ENCODE measurements around the gene RAB3B.
"Not testable (repeated sequence)": the region's sequence is repeated elsewhere in the genome, so short reads cannot be mapped to it uniquely, and the experiment has no call there.

Gene RAB3B

DNA sequence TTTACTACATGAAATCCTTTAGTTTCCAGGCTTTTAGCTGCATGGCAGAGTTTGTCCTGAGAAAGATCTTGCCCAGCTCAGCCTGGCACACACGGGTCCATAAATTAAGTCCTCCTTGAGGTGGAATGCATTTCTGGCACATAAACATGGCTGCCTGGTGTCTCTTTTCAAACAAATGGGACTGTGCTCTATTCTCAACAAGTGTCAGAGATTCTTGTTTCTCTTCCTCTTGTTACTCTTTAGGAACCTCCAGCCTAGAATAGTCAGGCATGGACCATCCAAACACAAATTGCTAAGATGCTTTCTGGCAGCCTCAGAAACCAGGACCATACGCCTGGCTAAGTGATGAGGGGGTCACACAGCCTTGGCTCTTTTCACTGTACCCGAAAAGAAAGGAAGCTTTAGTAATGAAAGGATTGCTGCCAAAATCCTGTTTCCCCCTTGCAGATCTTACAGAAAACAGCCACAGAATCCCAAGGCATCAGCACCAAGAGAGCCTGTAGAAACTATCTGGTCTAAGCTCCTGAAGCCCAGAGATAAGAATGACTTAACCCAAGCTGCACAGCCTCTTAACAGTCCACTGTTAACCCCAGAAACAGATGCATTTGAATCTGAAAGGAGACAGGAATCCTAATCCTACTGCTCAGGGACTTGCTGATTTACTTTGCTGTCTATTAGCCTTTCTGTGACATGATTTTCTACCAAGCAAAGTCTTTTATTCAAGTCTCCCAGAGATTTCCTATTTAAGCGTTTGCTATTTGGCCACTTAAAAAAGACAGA is 80.1 kb downstream of the RAB3B start:
- Histone ChIP-seq H3K4me1 (ENCODE audit: control insufficient read depth, insufficient read depth, low read length, poor library complexity, severe bottlenecking) (no peaks in the 10 kb centered on the region), H3K27me3 (replicated peaks; ENCODE audit: control insufficient read depth, insufficient read depth, low read length, poor library complexity, severe bottlenecking) (no peaks in the 10 kb centered on the region), H3K27ac (ENCODE audit: insufficient read depth, low read length, poor library complexity, severe bottlenecking) (no peak overlapping the region), H3K9me3 (ENCODE audit: control insufficient read depth, low read length) (no peaks in the 10 kb centered on the region), H3K4me3 (ENCODE audit: insufficient read depth, low read depth, low read length, poor library complexity, severe bottlenecking) (no peak overlapping the region), H3K36me3 (ENCODE audit: control insufficient read depth, insufficient read depth, low read length) (no peaks in the 10 kb centered on the region)
- no peak for DNase-seq

DNA sequence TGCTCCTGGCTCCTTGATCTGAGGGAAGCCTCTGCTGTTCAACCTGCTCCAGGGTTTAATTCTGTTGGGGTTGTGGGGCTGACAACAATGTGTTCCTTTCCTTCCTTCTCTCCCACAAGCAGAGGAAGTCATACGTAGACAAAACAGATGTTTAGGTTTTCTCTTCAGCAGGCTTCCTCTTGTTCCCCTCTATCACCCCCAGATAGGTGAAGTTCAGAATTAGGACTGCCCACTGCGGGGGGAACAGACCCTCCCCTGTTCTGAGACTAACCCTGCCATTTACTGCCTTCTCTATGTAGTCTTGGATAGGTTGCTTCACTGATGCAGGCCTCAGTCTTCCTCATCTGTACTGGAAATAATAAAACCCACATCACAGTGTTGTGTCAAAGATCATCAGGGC is 82.0 kb downstream of the RAB3B start:
- no peaks in the 10 kb centered on the region for H3K4me1 ChIP-seq (ENCODE audit: control insufficient read depth, insufficient read depth, low read length, poor library complexity, severe bottlenecking)
- no peak overlapping the region for H3K27ac ChIP-seq (ENCODE audit: insufficient read depth, low read length, poor library complexity, severe bottlenecking)
- H3K9me3 ChIP-seq (ENCODE audit: control insufficient read depth, low read length), result no peaks in the 10 kb centered on the region
- H3K4me3 ChIP-seq (ENCODE audit: insufficient read depth, low read depth, low read length, poor library complexity, severe bottlenecking), result no peak overlapping the region
- DNase-seq, result no peak
- no peaks in the 10 kb centered on the region for H3K36me3 ChIP-seq (ENCODE audit: control insufficient read depth, insufficient read depth, low read length)
- H3K27me3 ChIP-seq (replicated peaks; ENCODE audit: control insufficient read depth, insufficient read depth, low read length, poor library complexity, severe bottlenecking), result no peaks in the 10 kb centered on the region

DNA sequence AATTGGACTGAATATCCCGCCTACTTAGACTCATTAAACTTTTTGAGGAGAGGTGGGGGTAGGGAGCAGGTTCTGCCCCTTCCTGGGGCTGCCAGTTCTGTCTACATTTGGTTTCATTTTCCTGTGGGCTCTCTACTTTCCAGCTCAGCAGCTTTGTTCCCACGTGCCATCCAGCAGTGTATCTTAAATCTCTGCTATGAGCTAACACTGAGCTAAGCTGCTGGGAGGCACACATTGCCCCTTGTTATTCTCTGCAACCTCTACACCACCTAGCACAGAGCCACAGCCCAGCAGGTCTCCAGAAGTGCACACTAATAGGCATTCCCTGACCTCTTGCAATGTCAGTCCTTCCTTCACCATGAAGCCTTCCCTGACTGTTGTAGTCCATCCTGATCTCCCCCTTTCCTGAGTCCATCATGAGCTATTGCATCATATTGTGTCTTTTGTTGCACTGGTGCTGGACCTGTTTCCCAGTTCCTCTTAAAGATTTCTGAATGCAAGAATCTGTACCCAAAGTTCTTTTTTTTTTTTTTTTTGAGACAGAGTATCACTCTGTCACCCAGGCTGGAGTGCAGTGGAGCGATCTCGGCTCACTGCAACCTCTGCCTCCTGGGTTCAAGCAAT is 83.3 kb downstream of the RAB3B start:
- H3K4me1 ChIP-seq (ENCODE audit: control insufficient read depth, insufficient read depth, low read length, poor library complexity, severe bottlenecking), result no peaks in the 10 kb centered on the region

GRCh38 chr1:51906306-51907078 is 84.0 kb downstream of the RAB3B start:
- no peaks in the 10 kb centered on the region for H3K9me3 ChIP-seq (ENCODE audit: control insufficient read depth, low read length)
- no peak overlapping the region for H3K4me3 ChIP-seq (ENCODE audit: insufficient read depth, low read depth, low read length, poor library complexity, severe bottlenecking)
- H3K27me3 ChIP-seq (replicated peaks; ENCODE audit: control insufficient read depth, insufficient read depth, low read length, poor library complexity, severe bottlenecking), result no peaks in the 10 kb centered on the region
- H3K27ac ChIP-seq (ENCODE audit: insufficient read depth, low read length, poor library complexity, severe bottlenecking), result no peak overlapping the region
- H3K36me3 ChIP-seq (ENCODE audit: control insufficient read depth, insufficient read depth, low read length), result no peaks in the 10 kb centered on the region
- DNase-seq, result no peak
- H3K4me1 ChIP-seq (ENCODE audit: control insufficient read depth, insufficient read depth, low read length, poor library complexity, severe bottlenecking), result no peaks in the 10 kb centered on the region

More for the DNA sequence above, 83.3 kb downstream of the RAB3B start:
- DNase-seq, result no peak
- no peaks in the 10 kb centered on the region for H3K9me3 ChIP-seq (ENCODE audit: control insufficient read depth, low read length)
- H3K4me3 ChIP-seq (ENCODE audit: insufficient read depth, low read depth, low read length, poor library complexity, severe bottlenecking), result no peak overlapping the region
- no peaks in the 10 kb centered on the region for H3K27me3 ChIP-seq (replicated peaks; ENCODE audit: control insufficient read depth, insufficient read depth, low read length, poor library complexity, severe bottlenecking)
- H3K36me3 ChIP-seq (ENCODE audit: control insufficient read depth, insufficient read depth, low read length), result no peaks in the 10 kb centered on the region
- no peak overlapping the region for H3K27ac ChIP-seq (ENCODE audit: insufficient read depth, low read length, poor library complexity, severe bottlenecking)

DNA sequence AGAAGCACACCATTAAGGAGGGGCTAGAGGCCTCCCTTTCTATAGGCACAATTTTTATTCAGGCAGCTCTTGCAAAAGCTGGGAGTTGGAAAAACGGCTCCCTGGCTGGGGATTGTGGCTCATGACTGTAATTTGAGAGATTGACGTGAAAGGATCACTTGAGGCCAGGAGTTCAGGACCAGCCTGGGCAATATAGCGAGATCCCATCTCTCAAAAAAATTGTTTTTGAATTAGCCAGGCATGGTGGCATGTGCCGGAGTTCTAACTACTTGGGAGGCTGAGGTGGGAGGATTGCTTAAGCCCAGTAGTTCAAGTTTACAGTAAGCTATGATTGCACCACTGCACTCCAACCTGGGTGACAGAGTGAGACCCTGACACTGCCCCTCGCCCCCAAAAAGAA is 88.0 kb downstream of the RAB3B start:
- no peak overlapping the region for H3K4me3 ChIP-seq (ENCODE audit: insufficient read depth, low read depth, low read length, poor library complexity, severe bottlenecking)
- no peaks in the 10 kb centered on the region for H3K27me3 ChIP-seq (replicated peaks; ENCODE audit: control insufficient read depth, insufficient read depth, low read length, poor library complexity, severe bottlenecking)
- no peak overlapping the region for H3K27ac ChIP-seq (ENCODE audit: insufficient read depth, low read length, poor library complexity, severe bottlenecking)
- no peak for DNase-seq
- H3K4me1 ChIP-seq (ENCODE audit: control insufficient read depth, insufficient read depth, low read length, poor library complexity, severe bottlenecking), result no peaks in the 10 kb centered on the region
- H3K36me3 ChIP-seq (ENCODE audit: control insufficient read depth, insufficient read depth, low read length), result no peaks in the 10 kb centered on the region
- no peaks in the 10 kb centered on the region for H3K9me3 ChIP-seq (ENCODE audit: control insufficient read depth, low read length)

DNA sequence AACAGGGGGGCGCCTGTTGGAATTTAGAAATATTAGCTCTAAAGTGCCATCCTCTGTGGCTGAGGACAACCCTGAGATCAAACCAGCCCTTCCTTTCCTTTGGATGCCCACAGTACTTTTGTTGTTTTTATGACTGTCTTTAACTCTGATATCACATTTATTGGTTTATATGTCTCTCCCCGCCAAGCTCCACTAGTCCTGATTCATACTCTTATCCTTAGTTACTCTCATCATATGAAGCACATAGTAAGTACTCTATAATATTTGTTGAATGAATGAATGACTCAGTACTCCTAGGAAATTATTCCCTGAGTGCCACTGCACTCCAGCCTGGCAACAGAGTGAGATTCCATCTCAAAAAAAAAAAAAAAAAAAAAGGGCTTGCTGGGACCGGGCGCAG is 89.3 kb downstream of the RAB3B start:
- H3K4me3 ChIP-seq (ENCODE audit: insufficient read depth, low read depth, low read length, poor library complexity, severe bottlenecking), result no peak overlapping the region
- no peak overlapping the region for H3K27ac ChIP-seq (ENCODE audit: insufficient read depth, low read length, poor library complexity, severe bottlenecking)
- H3K9me3 ChIP-seq (ENCODE audit: control insufficient read depth, low read length), result no peaks in the 10 kb centered on the region
- no peak for DNase-seq
- no peaks in the 10 kb centered on the region for H3K27me3 ChIP-seq (replicated peaks; ENCODE audit: control insufficient read depth, insufficient read depth, low read length, poor library complexity, severe bottlenecking)
- H3K36me3 ChIP-seq (ENCODE audit: control insufficient read depth, insufficient read depth, low read length), result no peaks in the 10 kb centered on the region
- no peaks in the 10 kb centered on the region for H3K4me1 ChIP-seq (ENCODE audit: control insufficient read depth, insufficient read depth, low read length, poor library complexity, severe bottlenecking)

GRCh38 chr1:51899022-51899421 is 91.5 kb downstream of the RAB3B start:
- Histone ChIP-seq H3K27me3 (replicated peaks; ENCODE audit: control insufficient read depth, insufficient read depth, low read length, poor library complexity, severe bottlenecking) (no peaks in the 10 kb centered on the region), H3K4me3 (ENCODE audit: insufficient read depth, low read depth, low read length, poor library complexity, severe bottlenecking) (no peak overlapping the region), H3K9me3 (ENCODE audit: control insufficient read depth, low read length) (no peaks in the 10 kb centered on the region), H3K36me3 (ENCODE audit: control insufficient read depth, insufficient read depth, low read length) (no peaks in the 10 kb centered on the region), H3K4me1 (ENCODE audit: control insufficient read depth, insufficient read depth, low read length, poor library complexity, severe bottlenecking) (no peaks in the 10 kb centered on the region), H3K27ac (ENCODE audit: insufficient read depth, low read length, poor library complexity, severe bottlenecking) (no peak overlapping the region)
- no peak for DNase-seq

DNA sequence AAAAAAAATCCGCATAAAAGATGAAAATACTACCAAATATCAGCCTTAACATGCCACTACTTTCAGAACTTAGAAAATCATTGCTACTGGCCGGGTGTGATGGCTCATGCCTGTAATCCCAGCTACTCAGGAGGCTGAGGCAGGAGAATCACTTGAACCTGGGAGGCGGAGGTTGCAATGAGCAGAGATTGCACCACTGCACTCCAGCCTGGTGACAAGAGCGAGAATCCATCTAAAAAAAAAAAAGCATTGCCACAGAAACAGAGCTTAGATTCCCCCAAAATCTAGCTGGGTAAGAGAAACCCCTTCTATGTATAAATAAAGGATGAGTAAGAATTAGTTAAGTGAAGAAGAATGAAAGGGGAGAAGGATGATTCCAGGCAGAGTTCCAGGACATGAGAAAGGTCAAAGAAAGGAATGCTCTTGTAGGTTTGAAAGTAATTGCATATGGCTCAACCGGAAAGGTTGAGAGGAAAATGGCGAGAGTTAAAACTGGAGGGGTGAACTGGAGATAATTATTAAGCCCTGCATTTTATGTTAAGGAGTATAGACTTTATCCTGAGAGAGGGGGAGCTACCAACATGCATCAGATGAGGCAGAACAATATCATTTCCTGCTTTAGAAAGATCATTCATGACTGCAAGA is 92.3 kb downstream of the RAB3B start:
- H3K4me1 ChIP-seq (ENCODE audit: control insufficient read depth, insufficient read depth, low read length, poor library complexity, severe bottlenecking), result no peaks in the 10 kb centered on the region
- H3K4me3 ChIP-seq (ENCODE audit: insufficient read depth, low read depth, low read length, poor library complexity, severe bottlenecking), result no peak overlapping the region
- H3K36me3 ChIP-seq (ENCODE audit: control insufficient read depth, insufficient read depth, low read length), result no peaks in the 10 kb centered on the region
- H3K27me3 ChIP-seq (replicated peaks; ENCODE audit: control insufficient read depth, insufficient read depth, low read length, poor library complexity, severe bottlenecking), result no peaks in the 10 kb centered on the region
- no peak for DNase-seq
- H3K9me3 ChIP-seq (ENCODE audit: control insufficient read depth, low read length), result no peaks in the 10 kb centered on the region
- no peak overlapping the region for H3K27ac ChIP-seq (ENCODE audit: insufficient read depth, low read length, poor library complexity, severe bottlenecking)

- Histone ChIP-seq H3K9me3 (ENCODE audit: control insufficient read depth, low read length) (no peaks in the 10 kb centered on the region), H3K36me3 (ENCODE audit: control insufficient read depth, insufficient read depth, low read length) (no peaks in the 10 kb centered on the region), H3K27me3 (replicated peaks; ENCODE audit: control insufficient read depth, insufficient read depth, low read length, poor library complexity, severe bottlenecking) (no peaks in the 10 kb centered on the region), H3K27ac (ENCODE audit: insufficient read depth, low read length, poor library complexity, severe bottlenecking) (no peak overlapping the region), H3K4me3 (ENCODE audit: insufficient read depth, low read depth, low read length, poor library complexity, severe bottlenecking) (no peak overlapping the region), H3K4me1 (ENCODE audit: control insufficient read depth, insufficient read depth, low read length, poor library complexity, severe bottlenecking) (no peaks in the 10 kb centered on the region)
- DNase-seq, result no peak
Measured at GRCh38 chr1:51897699-51898031, 92.8 kb downstream of the RAB3B start.

- H3K4me3 ChIP-seq (ENCODE audit: insufficient read depth, low read depth, low read length, poor library complexity, severe bottlenecking); H3K27me3 ChIP-seq (replicated peaks; ENCODE audit: control insufficient read depth, insufficient read depth, low read length, poor library complexity, severe bottlenecking); H3K27ac ChIP-seq (ENCODE audit: insufficient read depth, low read length, poor library complexity, severe bottlenecking); H3K9me3 ChIP-seq (ENCODE audit: control insufficient read depth, low read length); H3K4me1 ChIP-seq (ENCODE audit: control insufficient read depth, insufficient read depth, low read length, poor library complexity, severe bottlenecking); DNase-seq; H3K36me3 ChIP-seq (ENCODE audit: control insufficient read depth, insufficient read depth, low read length): not testable (repeated sequence)
Measured at GRCh38 chr1:51894748-51895147, 95.8 kb downstream of the RAB3B start.
